Activated CD4-positive, alpha-beta T cell treated with anti-CD3 and anti-CD28 coated beads, Interleukin-2, amount 50 U/mL, for 24 hours (primary cell): ENCODE results near the gene MCC.
A peak's percentile ranks its signal among the peaks of the same experiment; 100 is the strongest.

Experiments
- DNase-seq, 2 donors: peaks; one replicate each; pipeline ENCODE4 v3.0.0-alpha.2; 2020; ENCODE audit warnings: low read depth in 1 of 2, low spot score in 1 of 2

MCC gene

DNA sequence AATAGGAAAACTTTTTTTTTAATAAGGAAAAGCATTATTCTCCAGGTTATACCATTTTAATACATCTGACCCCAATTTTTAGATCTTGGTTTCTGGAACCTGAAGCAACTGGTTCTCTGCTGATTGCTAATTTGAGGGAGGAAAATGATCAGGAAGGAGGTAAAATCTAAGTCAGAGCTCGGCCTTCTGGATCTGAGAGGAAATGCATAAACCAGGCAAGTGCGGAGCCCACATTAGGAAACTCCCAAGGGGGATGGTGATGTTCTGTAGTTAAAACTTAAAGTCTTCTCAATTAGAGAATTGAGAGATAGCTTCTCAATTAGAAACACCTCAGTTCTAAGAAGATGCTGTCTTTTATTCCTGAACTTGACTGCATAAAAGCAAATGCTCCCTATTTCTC lies 167.0 kb downstream of the MCC start:
- DNase-seq: no peak

DNA sequence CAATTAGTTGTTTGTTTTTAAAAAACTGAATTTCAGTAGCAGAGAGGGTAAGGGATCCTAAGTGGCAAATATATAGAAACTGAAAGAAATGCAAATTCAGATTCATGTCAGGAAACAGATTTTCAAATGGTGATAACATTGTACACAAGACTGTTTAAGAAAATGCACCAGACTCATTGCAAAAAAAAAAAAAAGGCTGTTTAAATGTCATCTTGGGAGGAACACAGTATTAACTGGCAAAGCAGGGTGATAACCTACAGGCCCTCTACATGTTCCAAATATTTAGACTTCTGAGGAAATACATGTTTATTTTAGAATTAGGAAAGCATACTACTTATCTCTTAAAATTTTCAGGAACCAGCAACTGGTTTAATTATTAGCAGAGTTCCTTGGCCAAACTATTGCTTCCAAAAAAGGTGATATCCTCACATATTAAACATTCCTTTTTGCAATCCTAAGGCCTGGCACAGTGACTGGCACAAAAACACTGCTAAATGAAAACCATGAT lies 167.9 kb downstream of the MCC start:
- no peak for DNase-seq

DNA sequence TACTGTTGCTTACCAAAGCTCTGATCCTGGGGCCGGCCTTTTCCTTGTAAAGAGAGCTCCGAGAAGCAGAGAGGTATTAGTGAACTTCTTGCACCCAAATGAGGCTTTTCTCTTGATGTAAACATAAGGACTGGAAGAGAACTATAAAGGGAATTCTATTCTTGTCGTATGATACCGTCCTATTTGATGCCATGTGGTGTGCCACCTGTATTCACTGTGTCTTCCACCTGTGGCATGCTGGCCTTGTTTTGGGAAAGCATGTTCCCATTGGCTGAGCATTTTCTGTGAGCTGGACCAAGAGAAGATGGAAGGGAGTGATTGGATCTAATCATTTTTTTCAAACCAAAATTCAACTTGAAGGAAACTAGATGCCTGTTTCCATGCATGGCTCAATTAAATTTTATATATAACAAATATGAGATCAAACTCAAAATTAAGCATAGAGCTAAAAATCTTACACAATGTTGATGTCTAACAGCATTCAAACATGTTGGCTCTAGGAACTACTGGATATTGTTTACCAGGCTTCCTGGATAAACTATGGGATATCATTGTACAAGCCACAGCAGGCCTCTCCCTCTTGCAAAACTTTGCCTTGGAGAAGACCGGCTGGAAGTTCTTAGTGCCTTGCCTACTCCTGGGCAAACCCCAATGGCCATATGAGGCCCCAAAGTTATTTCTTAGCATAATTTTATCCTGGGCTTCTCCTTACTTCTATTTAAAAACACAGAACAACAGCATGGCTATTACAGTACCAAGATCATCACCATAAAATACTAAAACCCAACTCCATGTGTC lies 168.8 kb downstream of the MCC start:
- no peak for DNase-seq

DNA sequence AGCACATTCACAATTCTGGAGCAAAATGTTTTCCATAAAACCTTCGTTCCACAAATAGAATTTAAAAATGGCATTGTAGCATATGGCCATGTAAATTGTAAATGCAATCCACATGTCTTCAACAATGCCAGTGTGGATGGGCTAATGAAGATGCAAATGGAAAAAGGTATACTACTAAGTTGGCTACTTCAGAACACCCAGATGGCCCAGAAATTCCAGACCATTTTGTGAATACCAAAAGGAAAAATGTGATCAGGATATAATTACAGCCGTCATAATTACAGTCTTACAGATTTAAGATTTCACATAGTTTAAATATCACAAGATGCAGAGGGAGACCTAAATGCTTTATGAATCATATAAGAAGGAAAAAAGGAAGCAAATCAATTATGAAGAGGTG lies 170.6 kb downstream of the MCC start:
- DNase-seq: no peak

DNA sequence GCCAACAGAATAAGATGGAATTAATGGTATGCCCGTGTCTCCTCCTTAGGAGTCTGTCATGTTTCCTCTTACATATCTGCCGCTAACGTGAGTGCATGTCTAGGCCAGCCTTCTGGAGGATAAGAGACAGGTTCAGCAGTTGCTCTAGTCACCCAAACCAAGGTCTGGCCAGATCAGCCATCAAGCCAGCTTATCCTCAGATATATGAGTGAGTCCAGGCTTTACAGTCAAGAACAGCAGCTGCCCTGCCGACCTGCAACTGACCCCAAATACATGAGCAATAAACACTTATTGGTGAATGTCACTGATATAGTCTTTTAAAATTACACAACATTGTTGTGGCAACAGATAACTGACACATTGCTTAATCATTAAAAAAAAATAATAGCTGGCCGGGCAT lies 177.0 kb downstream of the MCC start:
- DNase-seq: no peak

DNA sequence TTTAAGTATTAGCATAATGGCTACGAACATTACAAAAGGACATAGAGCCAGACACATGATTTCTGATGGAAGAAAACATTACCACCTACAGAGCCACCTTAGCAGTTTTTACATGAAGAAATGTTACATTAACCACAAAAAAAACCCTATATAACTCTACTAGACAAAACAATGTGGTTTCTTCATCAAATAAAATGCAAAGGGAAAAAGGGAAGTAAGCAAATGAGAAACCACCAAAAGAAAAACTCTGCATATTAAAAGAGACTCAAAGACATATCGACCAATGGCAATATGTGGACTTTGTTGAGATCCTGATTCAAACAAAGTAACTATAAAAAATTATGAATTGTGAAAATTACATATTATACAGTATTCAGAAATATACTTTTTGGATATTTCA lies 186.1 kb downstream of the MCC start:
- DNase-seq: no peak

DNA sequence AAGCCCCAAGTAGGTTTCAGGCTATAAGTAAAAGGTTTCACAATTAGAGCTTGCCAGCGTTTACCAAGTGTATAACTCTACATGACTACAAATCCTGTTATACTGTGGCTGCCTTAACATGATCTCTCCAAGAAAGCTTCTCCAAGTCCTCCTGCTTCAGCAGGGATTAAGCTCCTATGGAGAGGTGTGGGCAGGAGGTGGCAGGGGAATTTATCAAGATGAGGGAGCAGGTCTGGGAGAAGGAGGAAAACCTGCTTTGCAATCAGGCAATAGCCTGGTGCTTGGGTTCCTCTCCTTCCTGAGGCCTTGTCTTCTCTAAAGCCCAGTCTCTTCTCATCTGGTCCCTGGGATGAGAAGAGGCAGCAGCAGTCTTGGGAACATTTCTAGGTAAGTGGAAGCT lies 188.7 kb downstream of the MCC start:
- no peak for DNase-seq

DNA sequence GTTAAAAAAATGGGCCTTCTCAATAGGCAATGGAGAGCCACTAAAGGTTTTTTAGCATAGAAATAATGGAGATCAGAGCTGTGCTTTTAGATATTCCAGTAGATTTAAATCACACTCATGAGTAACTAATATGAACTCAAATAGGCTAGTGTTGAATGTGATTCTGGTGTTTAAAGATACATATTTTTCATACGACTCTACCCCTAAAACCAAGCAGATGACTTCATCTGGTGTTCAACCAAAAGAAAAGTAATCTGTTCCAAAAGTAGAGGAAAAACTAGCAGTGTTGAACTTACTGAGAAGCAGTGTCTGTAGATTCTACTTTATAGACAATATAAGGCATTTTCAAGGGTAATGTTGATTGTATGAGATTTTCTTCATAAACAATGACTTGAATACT lies 191.6 kb downstream of the MCC start:
- DNase-seq: no peak

DNA sequence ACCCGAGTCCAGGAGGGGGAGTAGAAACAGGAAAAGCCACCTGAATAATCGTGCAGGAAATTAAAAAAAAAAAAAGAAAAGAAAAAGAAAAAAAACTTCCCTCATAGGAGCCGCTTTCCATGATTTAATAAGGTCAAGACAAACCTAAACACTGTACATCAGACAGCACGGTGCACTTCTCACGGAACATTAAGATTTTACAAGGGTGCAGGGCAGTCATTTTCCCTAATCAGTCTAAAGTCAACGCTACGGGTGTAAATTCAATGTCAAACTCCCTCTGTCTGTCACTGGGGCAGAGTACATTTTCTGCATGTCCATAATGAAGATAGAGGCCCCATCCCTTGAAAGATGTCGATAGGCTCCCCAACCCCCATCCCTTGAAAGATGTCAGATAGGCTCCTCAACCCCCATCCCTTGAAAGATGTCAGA lies 193.1 kb downstream of the MCC start:
- DNase-seq: no peak

DNA sequence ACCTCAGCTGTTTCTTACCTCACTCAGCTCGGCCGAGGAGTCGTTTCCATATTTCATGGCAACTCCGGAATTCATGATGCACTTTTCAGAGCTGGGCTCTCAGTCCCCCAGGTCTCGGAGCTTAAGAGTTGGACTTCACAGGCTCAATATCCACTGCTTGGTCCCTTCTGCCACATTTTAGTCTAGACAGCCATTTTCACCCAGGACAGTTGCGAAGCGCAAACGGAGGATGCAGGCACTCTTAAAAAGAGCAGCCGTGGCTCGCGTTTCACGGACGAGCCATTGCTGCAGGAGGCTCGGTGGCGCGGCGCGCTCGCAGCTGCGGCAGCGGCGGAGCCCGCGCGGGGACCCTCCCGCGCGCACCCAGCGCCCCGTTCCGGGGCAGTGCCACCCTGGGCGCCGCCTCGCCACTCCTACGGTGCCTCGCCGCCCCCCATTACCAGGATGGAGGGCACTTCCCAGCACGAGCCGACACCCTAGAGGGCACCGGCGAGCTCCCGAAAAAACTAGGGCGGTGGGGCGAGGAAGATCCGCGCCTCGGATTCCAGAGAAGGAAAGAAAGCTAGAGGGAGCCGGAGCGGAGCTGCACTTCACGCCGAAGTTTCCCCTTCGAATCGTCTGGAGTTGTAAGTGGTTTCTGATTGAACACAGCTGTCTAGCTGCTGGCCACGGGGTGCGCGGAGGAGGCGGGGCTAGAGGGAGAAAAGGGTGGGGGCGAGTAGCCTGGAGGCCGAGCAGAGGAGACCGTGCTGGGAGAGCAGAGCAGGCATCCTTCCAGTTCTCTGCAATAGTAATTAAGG lies 193.7 kb downstream of the MCC start:
- peak; percentile 49 to 51 for DNase-seq

DNA sequence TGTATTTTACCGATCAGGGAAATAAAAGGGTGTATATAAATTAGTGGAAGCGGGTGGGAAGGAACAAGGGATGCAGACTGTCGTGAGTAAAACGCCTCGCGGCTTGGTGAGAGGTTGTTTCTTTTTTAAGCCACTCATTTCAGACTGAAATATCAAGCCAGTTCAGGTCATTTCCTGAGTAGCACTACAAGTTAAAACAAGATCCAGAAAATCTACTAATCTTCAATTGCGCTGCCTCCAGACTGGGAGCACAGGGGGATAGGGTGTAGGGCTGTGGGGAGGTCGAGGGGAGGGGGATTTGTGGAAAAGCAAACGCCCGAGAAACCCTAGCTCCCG lies 194.3 kb downstream of the MCC start:
- DNase-seq: no peak

DNA sequence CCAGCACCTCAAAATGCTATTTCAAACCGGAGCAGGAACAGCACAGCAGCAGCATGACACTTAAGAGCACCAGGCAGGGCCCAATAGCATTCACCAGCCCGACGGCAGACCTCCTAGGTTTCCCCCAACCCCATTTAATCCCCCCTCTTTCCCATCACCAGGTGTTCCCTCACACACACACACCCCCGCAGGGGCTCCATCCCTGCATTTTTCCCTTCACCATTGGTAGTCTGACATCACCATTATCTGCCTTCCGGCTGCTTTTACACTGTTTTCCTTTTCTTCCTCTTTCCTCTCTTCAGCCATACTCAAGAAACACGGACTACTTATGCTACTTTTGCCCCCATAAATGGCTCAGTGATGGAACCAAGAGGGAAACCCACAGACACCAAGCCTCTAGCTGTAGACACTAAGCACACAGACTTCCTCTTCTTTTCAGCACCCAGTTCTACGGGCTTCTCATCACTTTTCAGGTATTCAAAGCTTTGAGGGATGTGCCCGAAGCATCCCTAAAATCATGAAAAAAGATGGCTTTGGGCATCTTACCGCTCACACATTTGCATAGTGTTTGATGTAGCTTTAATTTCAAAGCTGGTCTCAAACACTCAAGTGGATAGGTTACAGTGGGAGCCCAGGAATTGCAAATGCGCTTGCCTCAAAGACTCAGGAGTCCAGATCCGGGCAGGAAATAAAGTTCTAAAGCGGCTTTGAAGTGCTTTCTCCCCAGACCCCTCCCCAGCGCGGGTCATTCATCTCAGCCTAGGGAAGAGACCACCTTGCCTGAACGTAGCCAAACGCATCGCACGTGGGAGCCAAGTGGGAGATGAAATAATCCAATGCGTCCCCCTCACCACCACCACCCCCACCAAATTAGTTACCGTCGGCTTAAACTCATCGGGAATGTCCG lies 194.9 kb downstream of the MCC start:
- DNase-seq: no peak

DNA sequence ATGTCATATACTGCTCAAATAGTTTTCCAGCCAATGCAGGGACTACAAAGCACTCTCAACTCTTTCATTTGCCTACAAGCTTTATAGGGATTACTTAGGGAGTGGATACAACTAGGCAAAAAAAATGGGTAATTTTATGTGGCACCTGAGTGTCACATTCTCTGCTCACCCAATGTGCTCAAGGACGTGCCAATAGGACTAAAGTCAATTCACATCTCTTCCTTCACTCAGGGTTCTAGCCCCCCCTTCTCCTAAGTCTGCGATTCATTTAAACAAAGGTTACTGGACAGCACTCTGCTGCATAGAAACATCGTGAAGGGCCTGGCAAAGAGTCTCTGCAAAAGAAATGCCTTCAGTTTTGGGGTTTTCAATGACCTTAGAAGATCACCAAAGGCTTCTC lies 195.8 kb downstream of the MCC start:
- DNase-seq: no peak

DNA sequence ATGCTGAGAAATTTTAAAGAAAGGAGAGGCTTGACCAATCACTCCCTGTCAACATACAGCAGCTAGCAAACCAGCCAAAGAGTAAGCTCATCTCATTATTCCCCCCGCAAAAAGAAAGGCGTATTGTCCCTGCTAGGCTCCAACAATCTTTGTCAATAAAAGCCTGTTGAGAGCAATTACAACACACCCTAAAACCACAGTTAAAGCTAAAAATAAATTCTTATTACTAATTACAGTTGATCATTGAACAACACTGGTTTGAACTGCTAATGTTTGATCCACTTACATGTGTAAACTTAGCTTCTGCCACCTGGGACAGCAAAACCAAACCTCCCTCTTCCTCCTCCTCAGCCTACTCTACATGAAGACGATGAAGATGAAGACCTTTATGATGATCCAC lies 204.7 kb downstream of the MCC start:
- no peak for DNase-seq

DNA sequence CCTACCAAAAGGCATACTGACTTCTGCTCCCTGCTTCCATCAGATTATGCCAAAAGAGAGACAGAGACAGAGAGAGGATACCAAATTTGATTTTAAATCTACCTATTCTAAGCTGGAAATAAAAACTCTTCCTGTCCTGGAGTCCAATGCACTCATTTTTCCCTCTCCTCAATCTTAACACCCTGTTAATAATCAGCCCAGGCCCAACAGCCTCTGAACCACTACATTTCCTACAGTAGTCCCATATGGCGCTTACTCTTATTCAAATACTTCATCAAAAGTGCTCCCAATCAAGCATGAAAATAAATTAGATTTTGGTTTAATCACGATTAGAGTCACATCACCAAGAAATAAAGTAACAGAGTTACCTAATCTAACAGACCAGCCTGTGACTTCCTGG lies 205.8 kb downstream of the MCC start:
- DNase-seq: no peak

DNA sequence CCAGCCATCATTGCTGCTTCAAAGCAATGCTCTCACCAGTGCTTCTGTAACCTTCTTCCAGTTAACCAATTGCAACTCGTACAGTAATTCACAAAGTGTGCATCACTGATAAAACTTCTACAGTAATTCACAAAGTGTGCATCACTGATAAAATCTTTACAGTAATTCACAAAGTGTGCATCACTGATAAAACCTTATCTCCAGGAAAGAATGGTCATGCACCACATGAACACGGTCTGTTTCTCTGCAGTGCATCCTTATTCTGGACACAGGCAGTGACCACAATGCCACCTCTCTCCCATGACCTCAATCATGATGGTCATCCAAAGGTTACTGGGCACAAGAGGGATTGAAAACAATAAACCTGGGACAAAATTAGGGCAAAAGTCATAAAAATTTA lies 207.1 kb downstream of the MCC start:
- no peak for DNase-seq

DNA sequence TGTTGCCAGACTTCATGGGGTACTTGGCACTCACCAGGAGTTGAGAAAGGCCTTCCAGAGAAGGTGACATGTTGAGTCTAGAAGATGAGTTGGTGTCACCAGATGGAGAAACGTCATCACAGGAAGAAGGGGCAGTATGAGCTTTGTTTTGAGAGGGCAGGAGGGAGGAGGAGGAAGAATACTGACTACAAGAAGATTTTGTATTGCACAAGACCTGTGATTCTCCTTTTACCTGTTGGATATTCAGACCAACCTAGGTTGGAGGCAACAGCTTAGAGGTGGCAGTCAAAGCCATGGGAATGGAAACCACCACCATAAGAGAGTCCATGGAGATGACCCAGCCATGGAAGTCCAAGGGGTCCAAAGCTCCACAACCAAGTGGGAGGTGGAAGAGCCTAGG lies 207.7 kb downstream of the MCC start:
- DNase-seq: no peak

DNA sequence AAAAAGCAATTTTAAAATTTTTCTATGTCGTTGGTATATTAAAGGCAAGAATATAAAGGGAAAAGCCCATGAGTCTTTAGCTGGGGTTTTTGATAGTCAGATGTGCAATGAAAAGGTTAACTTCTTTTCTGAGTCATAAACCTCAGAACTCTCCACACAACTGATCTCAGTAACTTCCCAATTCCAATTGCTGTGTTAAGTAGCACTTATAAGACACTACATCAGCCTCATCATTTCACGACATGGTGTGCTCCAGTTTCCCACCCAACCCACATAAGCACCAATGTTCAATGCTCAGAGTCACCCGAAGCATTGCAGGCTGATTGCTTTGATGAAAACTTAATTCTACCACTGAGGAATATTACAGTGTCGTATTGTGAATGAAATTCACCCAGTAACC lies 209.3 kb downstream of the MCC start:
- no peak for DNase-seq

DNA sequence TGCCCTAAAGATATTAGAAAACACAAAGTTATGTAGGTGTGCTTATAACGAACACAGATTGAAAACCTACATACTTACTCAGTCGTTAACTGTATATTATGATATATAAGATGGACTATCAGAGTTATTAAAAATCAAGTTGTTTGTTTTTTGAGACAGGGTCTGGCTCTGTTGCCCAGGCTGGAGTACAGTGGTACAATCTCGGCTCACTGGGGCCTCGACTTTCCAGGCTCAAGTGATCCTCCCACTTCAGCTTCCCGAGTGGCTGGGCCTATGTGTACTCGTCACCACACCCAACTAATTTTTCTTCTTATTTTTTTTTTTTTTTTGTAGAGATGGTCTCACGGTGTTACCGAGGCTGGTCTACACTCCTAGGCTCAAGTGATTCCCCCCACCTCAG lies 211.8 kb downstream of the MCC start:
- DNase-seq: no peak

DNA sequence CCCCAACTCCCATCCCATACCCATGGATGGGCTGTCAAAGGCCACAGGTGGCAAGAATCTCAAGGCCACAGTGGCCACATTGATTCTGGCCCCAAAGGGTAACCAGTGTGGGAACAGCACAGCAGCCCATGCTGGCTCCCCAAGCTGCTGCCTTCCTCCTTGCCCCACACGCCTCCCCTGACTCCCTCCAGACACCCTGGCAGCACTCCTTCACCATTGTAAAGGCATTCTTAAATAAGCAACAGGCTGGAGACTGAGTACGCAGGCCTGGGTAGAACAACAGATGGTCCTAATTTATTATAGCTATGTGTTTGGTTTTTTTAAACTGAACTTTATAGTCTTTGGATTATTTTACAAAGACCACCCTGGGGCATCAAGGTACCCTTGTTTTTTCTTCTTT lies 212.3 kb downstream of the MCC start:
- no peak for DNase-seq

DNA sequence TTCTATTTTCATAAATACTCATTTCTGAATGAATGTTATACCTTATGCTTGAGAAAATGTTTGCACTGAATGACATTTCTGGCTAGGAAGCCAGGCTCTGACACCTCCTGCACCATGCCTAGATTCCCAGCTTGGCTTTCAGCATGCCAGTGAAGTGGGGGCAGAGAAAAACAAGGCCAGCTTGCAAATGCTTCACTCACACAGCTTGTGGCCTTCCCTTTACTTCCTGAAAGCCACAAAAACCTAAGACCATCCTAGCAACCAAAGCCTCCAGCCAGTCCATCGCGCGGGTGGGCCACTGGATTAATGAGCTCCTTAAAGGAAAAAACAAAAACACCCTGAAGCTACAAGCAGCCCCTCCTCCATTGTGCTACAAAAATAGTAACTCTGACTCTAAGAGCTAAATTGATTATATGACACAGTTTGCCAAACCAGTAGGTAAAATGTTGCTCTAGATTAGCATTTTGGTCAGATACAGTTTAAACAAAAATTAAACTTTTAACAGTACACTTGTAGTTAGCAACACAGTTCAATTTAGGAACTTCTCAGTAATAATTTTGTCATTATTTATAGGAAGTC lies 213.3 kb downstream of the MCC start:
- no peak for DNase-seq
